Adrenal gland (tissue), 12 donors: ENCODE data around the gene MRPL10. TPM values are rescaled to one million over a fixed set of nuclear protein-coding genes. Genes with fewer than 3 reads are reported as not detected.

Experiments
- DNase-seq, 7 donors: peaks; one replicate each; pipeline ENCODE4 v3.0.0-alpha.2; 2019 to 2020
- H3K27ac ChIP-seq, 5 donors: fragments of 200-600 bp; sonication (generic) in 4 of 5; 1 replicate in 3 of 5; 2 replicates in 2 of 5; pipeline versions ENCODE4 v1.5.1 to v1.8.0; 2016 to 2020; ENCODE audit warnings: mild to moderate bottlenecking in 1 of 5
- H3K27me3 ChIP-seq: fragments of 200-600 bp; 2 replicates; pipeline ENCODE4 v1.8.0; 2021
- H3K36me3 ChIP-seq, 2 donors: fragments of 200-600 bp; replicated peaks in 1 of 2; 1 replicate in 1 of 2; 2 replicates in 1 of 2; pipeline versions ENCODE4 v1.5.1 to v1.8.0; 2018 to 2022
- H3K4me1 ChIP-seq, 2 donors: fragments of 200-600 bp; replicated peaks in 1 of 2; 1 replicate in 1 of 2; 2 replicates in 1 of 2; pipeline versions ENCODE4 v1.5.1 to v1.8.0; 2018 to 2021
- H3K4me3 ChIP-seq, 4 donors: fragments of 200-600 bp; sonication (generic) in 3 of 4; one replicate each; pipeline ENCODE4 v1.5.1; 2016 to 2018
- H3K9me3 ChIP-seq, 3 donors: fragments of 200-600 bp; sonication (generic) in 1 of 3; replicated peaks in 1 of 3; 1 replicate in 2 of 3; 2 replicates in 1 of 3; pipeline versions ENCODE4 v1.5.1 to v1.8.0; 2016 to 2021
- POLR2A ChIP-seq, 2 donors: fragments of 450-650 bp; IDR thresholded peaks; one replicate each; pipeline ENCODE4 v1.6.1; 2017; ENCODE audit warnings: antibody characterized with exemption in 2 of 2, mild to moderate bottlenecking in 2 of 2, moderate library complexity in 1 of 2
- WGBS, 4 donors: extraction: QIAGEN DNeasy Blood & Tissue Kit in 2 of 4; methylation state at CpG; one replicate each; pipeline versions ENCODE4 v1.1.5 to v1.1.7; 2013 to 2017; 5-methylcytosine and 5-hydroxymethylcytosine counted together
- intact Hi-C, 2 donors: fragments of 100-400 bp; cut with DNase I; formaldehyde crosslinking; loops; one replicate each; pipeline versions ENCODE4 v1.14.1 to v1.15.0; 2022 to 2023
- polyA plus RNA-seq, 3 donors: library from polyadenylated mRNA; stranded (reverse); fragments of 200-250 nt in 2 of 3; fragments of 350-450 nt in 1 of 3; fragmentation: Illumina TruSeq in 1 of 3; extraction: RNeasy Lipid Tissue Mini Kit (QIAGEN cat#74804) in 1 of 3; gene quantifications; one replicate each; pipeline ENCODE4 v1.2.3, GENCODE V29; 2013 to 2014
- total RNA-seq, 9 donors: library from RNA; depleted of rRNA in 4 of 9; stranded (reverse); fragments of >200 nt in 4 of 9; fragments of 120-200 nt in 1 of 9; fragmentation: NEBNext Ultra II Directional in 1 of 9; extraction: Animal tissue kit (Norgen Biotek cat#: 25700) in 1 of 9; gene quantifications; one replicate each; pipeline versions ENCODE4 v1.1.0 to v1.2.4, GENCODE V29; 2013 to 2023
- TF ChIP-seq, protein P1 (sequence below), 6 experiments: fragments of 450-650 bp in 4 of 6; fragments of 200-600 bp in 2 of 6; sonication (generic) in 1 of 6; IDR thresholded peaks; 1 replicate in 5 of 6; 2 replicates in 1 of 6; pipeline versions ENCODE4 v1.5.1 to v1.8.0; 2016 to 2021; ENCODE audit warnings: antibody characterized with exemption in 6 of 6, mild to moderate bottlenecking in 2 of 6, moderate library complexity in 1 of 6
- donor health status: healthy with polysubstance abuse.
- donor health status: Bipolar disorder and iron deficiency.
- donor health status: DM: yes; HTN: yes; CAD: no.
- donor health status: DM: no; HTN: no; CAD: no.
- donor health status: DM: no; HTN: no; CAD: no.
- donor health status: DM: yes; HTN: yes; CAD: no.

Gene MRPL10
- total and polyA plus RNA-seq, 12 donors: 29.0 to 72.5 (median 40.9) TPM

DNA sequence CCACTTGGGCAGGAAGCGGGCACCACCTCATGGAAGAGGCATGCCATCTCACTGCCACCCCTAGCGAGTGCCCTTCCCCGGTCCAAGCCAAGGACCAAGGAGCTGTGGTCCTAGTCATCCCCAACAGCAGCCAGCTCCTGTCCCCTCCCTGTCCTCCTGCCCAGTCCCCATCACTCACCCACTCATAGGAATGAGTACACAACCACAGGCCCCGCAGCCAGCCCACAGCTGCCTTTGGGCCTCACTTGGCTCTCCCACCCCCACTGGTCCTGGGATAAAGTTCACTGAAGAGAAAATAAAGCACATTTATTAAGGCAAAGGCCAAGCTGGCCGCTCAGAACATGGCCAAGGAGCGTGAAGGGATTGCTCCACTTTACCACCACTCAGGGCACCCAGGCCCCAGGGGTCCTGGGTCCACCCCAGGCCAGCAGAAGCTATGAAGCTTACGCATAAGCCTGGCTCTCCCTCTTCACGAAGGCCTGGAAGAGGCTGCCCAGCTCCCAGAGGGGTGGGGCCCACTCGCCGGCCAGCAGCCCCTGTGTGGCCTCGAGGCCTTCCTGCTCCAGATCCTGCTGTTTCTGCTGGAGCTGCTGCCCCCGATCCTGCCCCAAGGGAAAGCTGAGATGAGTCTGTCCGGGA, 6.2 kb upstream of the MRPL10 start:
- Histone ChIP-seq H3K9me3 (no peaks in the 10 kb centered on the region), H3K27me3 (no peaks in the 10 kb centered on the region), H3K4me3 (no peak overlapping the region), H3K27ac (no peak overlapping the region), H3K4me1 (peaks cover 9 to 13% of the 10 kb centered on the region in 2 donors), H3K36me3 (peaks cover 0 to 19% of the 10 kb centered on the region in 2 donors)
- intact Hi-C loops: loop anchor here in 1 of 2 donors (5.0 kb wide), 1 partner anchor 125 kb away; no protein-coding TSS in a partner anchor
- WGBS, 4 donors: 72 to 90% (median 79%) methylated on average over 7 to 13 of the region's 13 CpGs
- DNase-seq: no peak
- TF ChIP-seq, protein P1, sequence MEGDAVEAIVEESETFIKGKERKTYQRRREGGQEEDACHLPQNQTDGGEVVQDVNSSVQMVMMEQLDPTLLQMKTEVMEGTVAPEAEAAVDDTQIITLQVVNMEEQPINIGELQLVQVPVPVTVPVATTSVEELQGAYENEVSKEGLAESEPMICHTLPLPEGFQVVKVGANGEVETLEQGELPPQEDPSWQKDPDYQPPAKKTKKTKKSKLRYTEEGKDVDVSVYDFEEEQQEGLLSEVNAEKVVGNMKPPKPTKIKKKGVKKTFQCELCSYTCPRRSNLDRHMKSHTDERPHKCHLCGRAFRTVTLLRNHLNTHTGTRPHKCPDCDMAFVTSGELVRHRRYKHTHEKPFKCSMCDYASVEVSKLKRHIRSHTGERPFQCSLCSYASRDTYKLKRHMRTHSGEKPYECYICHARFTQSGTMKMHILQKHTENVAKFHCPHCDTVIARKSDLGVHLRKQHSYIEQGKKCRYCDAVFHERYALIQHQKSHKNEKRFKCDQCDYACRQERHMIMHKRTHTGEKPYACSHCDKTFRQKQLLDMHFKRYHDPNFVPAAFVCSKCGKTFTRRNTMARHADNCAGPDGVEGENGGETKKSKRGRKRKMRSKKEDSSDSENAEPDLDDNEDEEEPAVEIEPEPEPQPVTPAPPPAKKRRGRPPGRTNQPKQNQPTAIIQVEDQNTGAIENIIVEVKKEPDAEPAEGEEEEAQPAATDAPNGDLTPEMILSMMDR (IDR thresholded peaks at IDR 0.05): no peak
- TF ChIP-seq POLR2A (IDR thresholded peaks at IDR 0.05): no peak

- no peaks in the 10 kb centered on the region for H3K27me3 ChIP-seq
- peaks cover 0 to 19% of the 10 kb centered on the region in 2 donors for H3K36me3 ChIP-seq
- no peak for DNase-seq
- 87 to 100% (median 89%) methylated on average over 2 to 6 of the region's 6 CpGs; no CpG with 5 or more reads in 1 of the 4 donors for WGBS, 4 donors
- H3K4me3 ChIP-seq: no peak overlapping the region
- intact Hi-C loops: loop anchor here in 1 of 2 donors (5.0 kb wide), 1 partner anchor 126 kb away; no protein-coding TSS in a partner anchor
- H3K4me1 ChIP-seq: peaks cover 9 to 18% of the 10 kb centered on the region in 2 donors
- no peak overlapping the region for H3K27ac ChIP-seq
- TF ChIP-seq, protein P1 (IDR thresholded peaks at IDR 0.05): no peak
- no peak for TF ChIP-seq POLR2A (IDR thresholded peaks at IDR 0.05)
- no peaks in the 10 kb centered on the region for H3K9me3 ChIP-seq
These were observed 5.3 kb upstream of the MRPL10 start for GRCh38 chr17:47836601-47837000.

GRCh38 chr17:47834756-47835155, 3.4 kb upstream of the MRPL10 start:
- 60 to 74% (median 65%) methylated on average over 5 of the region's 5 CpGs for WGBS, 4 donors
- Histone ChIP-seq H3K4me1 (peaks cover 6 to 16% of the 10 kb centered on the region in 2 donors), H3K27ac (no peak overlapping the region), H3K9me3 (no peaks in the 10 kb centered on the region), H3K36me3 (peaks cover 0 to 19% of the 10 kb centered on the region in 2 donors), H3K4me3 (no peak overlapping the region), H3K27me3 (no peaks in the 10 kb centered on the region)
- intact Hi-C loops: loop anchor here in 1 of 2 donors (5.0 kb wide), 1 partner anchor 128 kb away; no protein-coding TSS in a partner anchor
- DNase-seq: no peak
- TF ChIP-seq, protein P1 (IDR thresholded peaks at IDR 0.05): no peak
- no peak for TF ChIP-seq POLR2A (IDR thresholded peaks at IDR 0.05)

DNA sequence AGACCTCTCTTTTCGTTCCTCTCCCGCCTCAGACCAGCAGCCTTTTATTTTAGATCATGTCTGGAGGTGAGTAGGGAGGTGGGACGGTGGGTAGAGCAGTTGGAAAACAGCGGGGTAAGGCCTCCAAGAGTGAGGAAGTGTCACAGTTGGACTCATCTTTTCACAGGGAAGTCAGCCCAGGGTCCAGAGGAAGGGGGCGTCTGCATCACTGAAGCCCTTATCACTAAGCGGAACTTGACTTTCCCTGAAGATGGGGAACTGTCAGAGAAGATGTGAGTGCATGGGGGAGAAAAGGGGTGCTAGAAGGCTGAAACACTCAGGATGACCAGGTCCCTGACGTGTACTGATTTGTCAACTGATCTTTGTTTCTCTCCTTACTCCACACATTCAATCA, 590 bp upstream of the MRPL10 start:
- 11 to 18% (median 15%) methylated on average over 7 of the region's 7 CpGs for WGBS, 4 donors
- Histone ChIP-seq H3K27ac (no peak overlapping the region), H3K27me3 (no peaks in the 10 kb centered on the region), H3K9me3 (no peaks in the 10 kb centered on the region), H3K4me1 (peaks cover 6 to 16% of the 10 kb centered on the region in 2 donors), H3K36me3 (peaks cover 0 to 20% of the 10 kb centered on the region in 2 donors), H3K4me3 (peak overlapping the region in 2 of 4 donors; percentile 55 to 95)
- intact Hi-C loops: no loop called here
- peak in 1 of 7 donors; percentile 15 for DNase-seq
- no peak for TF ChIP-seq POLR2A (IDR thresholded peaks at IDR 0.05)
- TF ChIP-seq, protein P1 (IDR thresholded peaks at IDR 0.05): no peak
